C1 segment of cervical spinal cord (tissue), 14 donors: ENCODE results near the gene ZNF574.
"Not testable (repeated sequence)": the region's sequence is repeated elsewhere in the genome, so short reads cannot be mapped to it uniquely, and the experiment has no call there.

Experiments used
- DNase-seq, 14 donors: peaks; one replicate each; lab custom pipeline; 2025; lab: John Stamatoyannopoulos, UW

Gene ZNF574

GRCh38 chr19:42099336-42099925 lies 23.5 kb downstream of the ZNF574 start:
- DNase-seq: peak in 1 of 14 donors; percentile 22

- DNase-seq: not testable (repeated sequence)
Observed at GRCh38 chr19:42100241-42100640, 24.3 kb downstream of the ZNF574 start.

- DNase-seq: no peak
Observed at GRCh38 chr19:42102877-42103276, 26.9 kb downstream of the ZNF574 start.

GRCh38 chr19:42105368-42105767 lies 29.4 kb downstream of the ZNF574 start:
- DNase-seq: no peak

GRCh38 chr19:42108527-42109389 lies 32.8 kb downstream of the ZNF574 start:
- DNase-seq: peak in 11 of 14 donors; percentile 4 to 69 (median 26)

- DNase-seq: no peak
Observed at GRCh38 chr19:42109896-42110295, 33.9 kb downstream of the ZNF574 start.

- no peak for DNase-seq
Observed at GRCh38 chr19:42110658-42111057, 34.7 kb downstream of the ZNF574 start.

- DNase-seq: no peak
Observed at GRCh38 chr19:42111384-42111783, 35.4 kb downstream of the ZNF574 start.

GRCh38 chr19:42111811-42112210 lies 35.8 kb downstream of the ZNF574 start:
- DNase-seq: no peak

GRCh38 chr19:42113641-42114348 lies 37.8 kb downstream of the ZNF574 start:
- DNase-seq: no peak

- DNase-seq: no peak
Observed at GRCh38 chr19:42114412-42114811, 38.4 kb downstream of the ZNF574 start.

GRCh38 chr19:42115219-42115618 lies 39.3 kb downstream of the ZNF574 start:
- DNase-seq: no peak

GRCh38 chr19:42115705-42116104 lies 39.7 kb downstream of the ZNF574 start:
- no peak for DNase-seq

- no peak for DNase-seq
Observed at GRCh38 chr19:42116308-42117075, 40.5 kb downstream of the ZNF574 start.

- DNase-seq: no peak
Observed at GRCh38 chr19:42117076-42117475, 41.1 kb downstream of the ZNF574 start.

- DNase-seq: no peak
Observed at GRCh38 chr19:42120276-42120980, 44.5 kb downstream of the ZNF574 start.

GRCh38 chr19:42121036-42121621 lies 45.2 kb downstream of the ZNF574 start:
- no peak for DNase-seq

- peak in 8 of 14 donors; percentile 5 to 60 (median 22) for DNase-seq
Observed at GRCh38 chr19:42121656-42122069, 45.7 kb downstream of the ZNF574 start.

- no peak for DNase-seq
Observed at GRCh38 chr19:42122691-42123607, 47.0 kb downstream of the ZNF574 start.
